Breast epithelium (tissue), 3 donors: ENCODE data around the gene DLX4.

Experiments
- POLR2A ChIP-seq: fragments of 450-650 bp; IDR thresholded peaks from one replicate; pipeline ENCODE4 v1.6.1; 2016; ENCODE audit warnings: antibody characterized with exemption, mild to moderate bottlenecking, moderate library complexity
- POLR2AphosphoS5 ChIP-seq, 3 donors: sonication (generic); formaldehyde crosslinking; IDR thresholded peaks; one replicate each; pipeline ENCODE4 v1.6.1; 2017; ENCODE audit warnings: antibody characterized with exemption in 3 of 3
- TF ChIP-seq, protein P1 (sequence below), 3 donors: fragments of 450-650 bp; IDR thresholded peaks; one replicate each; pipeline ENCODE4 v1.5.1; 2016 to 2017; ENCODE audit warnings: antibody characterized with exemption in 3 of 3, mild to moderate bottlenecking in 3 of 3, moderate library complexity in 3 of 3

DNA sequence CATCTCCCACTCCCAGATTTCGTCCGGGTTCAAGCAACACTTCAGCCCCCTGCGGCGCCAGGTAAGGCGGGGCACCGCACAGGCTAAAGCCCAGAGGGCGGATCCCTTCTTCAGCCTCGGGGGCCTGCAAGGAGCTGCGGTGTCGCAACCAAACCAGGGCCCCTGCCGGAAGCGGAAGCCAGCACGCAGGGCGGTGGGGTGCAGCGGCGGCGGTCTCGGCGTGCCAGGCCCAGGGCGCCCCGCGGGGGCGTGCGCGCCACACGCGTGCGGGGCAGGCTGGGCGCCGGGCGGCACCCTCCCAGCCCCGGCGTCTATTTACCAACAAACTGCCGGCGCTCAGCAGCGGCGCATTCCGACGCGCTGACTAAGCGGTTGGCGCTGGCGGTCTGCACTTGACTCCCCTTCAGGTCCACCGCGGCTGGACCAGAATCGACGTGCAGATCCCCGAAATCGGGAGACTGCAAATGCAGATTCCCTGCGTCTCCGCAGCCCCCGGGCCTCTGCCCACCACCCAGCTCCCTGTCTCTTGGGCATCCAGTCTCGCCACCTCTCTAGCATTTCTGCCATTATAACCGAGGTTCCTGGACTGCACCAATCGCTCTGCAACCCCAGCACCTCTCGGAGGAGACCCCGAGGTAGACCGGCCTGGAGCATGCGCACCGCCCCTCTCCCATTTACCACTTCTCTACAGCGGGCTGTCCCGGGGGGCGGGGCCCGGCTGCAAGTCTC lies 421 bp upstream of the DLX4 start:
- TF ChIP-seq POLR2A (no peak), POLR2AphosphoS5 (IDR thresholded peaks at IDR 0.05) (peak in 1 of 3 donors; percentile 28)
- TF ChIP-seq, protein P1, sequence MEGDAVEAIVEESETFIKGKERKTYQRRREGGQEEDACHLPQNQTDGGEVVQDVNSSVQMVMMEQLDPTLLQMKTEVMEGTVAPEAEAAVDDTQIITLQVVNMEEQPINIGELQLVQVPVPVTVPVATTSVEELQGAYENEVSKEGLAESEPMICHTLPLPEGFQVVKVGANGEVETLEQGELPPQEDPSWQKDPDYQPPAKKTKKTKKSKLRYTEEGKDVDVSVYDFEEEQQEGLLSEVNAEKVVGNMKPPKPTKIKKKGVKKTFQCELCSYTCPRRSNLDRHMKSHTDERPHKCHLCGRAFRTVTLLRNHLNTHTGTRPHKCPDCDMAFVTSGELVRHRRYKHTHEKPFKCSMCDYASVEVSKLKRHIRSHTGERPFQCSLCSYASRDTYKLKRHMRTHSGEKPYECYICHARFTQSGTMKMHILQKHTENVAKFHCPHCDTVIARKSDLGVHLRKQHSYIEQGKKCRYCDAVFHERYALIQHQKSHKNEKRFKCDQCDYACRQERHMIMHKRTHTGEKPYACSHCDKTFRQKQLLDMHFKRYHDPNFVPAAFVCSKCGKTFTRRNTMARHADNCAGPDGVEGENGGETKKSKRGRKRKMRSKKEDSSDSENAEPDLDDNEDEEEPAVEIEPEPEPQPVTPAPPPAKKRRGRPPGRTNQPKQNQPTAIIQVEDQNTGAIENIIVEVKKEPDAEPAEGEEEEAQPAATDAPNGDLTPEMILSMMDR (IDR thresholded peaks at IDR 0.05), result no peak
